ENCODE measurements around the gene NXNL1.
A peak's percentile ranks its signal among the peaks of the same experiment; 100 is the strongest.
"Not testable (repeated sequence)": the region's sequence is repeated elsewhere in the genome, so short reads cannot be mapped to it uniquely, and the experiment has no call there.

Gene NXNL1

DNA sequence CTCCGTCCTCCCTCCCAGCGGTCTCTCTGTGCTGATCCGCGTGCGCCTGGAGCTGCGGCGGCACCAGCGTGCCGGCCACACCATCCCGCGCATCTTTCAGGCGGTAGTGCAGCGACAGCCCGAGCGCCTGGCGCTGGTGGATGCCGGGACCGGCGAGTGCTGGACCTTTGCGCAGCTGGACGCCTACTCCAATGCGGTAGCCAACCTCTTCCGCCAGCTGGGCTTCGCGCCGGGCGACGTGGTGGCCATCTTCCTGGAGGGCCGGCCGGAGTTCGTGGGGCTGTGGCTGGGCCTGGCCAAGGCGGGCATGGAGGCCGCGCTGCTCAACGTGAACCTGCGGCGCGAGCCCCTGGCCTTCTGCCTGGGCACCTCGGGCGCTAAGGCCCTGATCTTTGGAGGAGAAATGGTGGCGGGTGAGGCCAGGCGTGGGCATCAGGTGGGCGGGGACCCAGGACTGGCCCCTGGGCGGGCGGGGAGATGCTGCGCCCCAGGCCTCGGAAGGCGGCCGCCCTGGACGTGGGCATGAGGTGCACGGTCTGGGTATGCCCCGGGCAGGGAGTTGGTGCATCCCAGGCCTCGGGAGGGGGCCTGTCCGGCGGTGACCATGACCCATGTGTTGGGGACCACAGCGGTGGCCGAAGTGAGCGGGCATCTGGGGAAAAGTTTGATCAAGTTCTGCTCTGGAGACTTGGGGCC is 26.0 kb upstream of the NXNL1 start:
- DNase-seq = no peak

DNA sequence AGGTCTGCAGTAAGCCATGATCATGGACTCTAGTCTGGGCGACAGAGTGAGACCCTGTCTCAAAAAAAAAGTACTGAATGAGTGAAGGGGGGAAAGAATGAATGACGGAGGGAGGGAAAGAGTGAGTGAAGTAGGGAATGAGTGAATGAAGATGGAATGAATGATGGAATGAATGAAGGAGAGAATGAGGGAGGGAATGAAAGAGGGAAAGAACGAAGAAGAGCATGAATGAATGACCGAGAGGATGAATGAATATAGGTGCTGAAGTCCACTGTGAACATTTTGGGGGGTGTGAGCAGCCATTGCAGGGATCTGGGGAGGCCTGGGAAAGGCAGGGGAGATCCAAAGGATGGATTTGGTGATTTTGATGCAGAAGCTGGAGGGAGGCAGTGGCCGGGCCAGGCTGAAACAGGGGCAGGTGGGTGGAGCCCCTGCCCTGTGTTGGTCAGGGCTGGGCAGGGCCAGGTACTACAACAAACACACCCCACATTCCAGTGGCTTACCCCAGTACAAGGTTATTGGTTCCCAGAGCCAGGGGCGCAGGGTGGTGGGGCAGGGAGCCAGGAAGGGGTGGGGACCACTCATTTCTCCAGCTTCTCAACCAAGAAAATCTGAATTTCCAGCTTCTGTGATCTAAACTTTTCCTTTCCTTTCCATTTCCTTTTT is 23.9 kb upstream of the NXNL1 start:
- DNase-seq = no peak

DNA sequence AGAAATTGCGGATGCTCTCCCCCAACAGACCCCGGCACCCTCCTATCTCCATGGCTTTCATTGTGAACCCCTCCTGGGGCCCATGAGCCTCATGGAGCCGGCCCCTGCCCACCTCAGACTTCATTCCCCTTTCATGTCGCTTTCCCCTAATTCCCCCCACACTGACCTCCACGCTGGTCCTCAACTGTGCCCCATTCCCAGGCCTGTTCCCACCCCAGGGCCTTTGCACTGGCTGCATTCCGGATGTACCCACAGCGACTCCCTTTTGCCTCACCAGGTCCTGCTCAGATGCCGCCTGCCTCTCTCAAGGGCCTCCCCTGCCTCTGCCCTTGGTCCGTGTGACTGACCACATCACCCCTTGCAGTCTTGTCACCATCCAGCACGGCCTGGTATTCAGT is 22.9 kb upstream of the NXNL1 start:
- no peak for DNase-seq

DNA sequence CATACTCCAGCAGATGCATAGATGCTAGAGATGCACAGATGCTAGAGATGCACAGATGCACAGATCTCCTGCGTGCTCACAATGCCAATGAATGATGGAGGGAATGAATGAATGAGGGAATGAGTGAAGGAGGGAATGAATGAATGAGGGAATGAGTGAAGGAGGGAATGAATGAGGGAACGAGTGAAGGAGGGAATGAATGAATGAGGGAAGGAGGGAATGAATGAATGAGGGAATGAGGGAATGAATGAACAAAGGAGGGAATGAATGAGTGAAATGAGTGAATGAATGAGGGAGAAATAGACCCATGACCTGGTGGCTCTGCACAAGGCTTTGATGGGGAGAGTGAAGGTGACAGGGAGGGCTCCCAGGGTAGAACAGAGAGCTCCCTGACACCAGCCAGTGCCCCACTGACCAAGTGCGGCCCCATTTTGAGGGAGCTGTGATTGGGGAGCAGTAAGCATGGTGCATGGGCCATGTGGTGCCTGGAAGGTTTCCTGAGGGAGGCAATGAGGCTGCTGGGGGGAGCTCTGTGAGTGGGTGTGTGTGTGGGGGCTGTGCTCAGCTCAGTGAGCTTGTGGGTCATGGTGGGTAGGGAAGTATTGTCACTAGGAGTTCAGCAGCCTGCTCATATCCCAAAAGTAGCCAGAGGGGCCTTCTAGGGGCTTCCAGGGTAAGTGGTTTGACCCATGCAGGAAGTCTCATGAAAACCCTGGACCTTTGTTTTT is 22.3 kb upstream of the NXNL1 start:
- no peak for DNase-seq

DNA sequence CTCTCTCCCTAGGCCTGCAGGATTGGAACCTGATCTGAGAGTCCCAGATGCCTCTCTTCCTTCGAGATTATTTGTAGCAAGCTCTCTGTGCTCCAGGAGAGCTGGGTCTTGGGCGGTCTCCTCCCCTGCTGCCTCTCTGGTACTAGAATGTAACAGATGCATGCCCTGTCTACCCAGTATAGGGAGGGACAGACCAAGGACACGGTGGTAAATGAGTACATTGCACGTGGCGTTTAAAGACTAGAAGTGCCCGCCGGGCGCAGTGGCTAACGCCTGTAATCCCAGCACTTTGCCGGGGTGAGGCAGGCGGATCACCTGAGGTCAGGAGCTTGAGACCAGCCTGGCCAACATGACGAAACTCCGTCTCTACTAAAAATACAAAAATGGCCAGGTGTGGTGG is 21.3 kb upstream of the NXNL1 start:
- DNase-seq = no peak

DNA sequence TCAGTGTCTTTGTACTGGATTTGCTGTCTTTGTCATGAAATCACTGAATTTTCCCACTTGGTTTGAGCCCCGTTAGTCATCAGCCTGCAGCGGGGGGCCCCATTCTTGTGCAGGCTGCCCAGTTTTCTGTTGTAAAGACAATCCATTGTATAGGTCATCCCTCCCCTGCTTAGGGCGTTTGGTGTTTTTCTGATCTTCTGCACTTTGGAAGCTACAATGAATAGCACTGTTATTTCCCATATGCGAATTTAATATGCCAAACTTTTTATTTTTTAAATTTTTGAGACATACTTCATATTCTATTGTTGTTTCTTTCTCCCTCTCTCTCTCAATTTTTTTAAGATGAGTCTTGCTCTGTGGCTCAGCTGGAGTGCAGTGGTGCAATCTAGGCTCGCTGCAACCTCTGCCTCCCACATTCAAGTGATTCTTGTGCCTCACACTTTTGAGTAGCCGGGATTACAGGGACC is 18.6 kb upstream of the NXNL1 start:
- no peak for DNase-seq

DNA sequence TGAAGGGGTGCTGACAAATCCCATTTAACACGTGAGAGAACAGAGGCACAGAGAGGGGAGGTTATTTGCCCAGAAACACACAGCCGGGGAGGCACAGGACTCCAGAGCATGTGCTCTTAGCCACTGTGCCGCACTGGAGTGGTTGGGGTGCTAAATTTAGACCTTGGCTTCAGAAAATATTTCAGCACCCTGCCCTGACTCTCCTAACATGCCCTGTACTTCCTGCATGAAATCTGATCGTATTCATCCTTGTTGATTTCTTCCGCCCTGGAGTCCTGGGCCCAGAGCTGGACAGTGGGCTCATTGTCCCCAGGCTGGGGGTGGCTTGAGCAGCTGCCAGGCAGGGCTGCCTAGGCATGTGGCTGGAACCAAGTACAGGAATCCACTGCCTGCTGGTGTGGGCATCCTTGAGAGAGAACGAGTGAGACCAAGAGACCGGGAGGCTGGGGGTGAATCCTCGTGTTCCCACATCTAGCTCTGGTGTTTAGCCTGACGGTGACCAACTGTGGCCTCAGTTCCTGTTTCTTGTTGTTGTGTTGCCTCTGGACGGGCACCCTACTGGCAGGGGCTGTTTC is 14.9 kb upstream of the NXNL1 start:
- no peak for DNase-seq

DNA sequence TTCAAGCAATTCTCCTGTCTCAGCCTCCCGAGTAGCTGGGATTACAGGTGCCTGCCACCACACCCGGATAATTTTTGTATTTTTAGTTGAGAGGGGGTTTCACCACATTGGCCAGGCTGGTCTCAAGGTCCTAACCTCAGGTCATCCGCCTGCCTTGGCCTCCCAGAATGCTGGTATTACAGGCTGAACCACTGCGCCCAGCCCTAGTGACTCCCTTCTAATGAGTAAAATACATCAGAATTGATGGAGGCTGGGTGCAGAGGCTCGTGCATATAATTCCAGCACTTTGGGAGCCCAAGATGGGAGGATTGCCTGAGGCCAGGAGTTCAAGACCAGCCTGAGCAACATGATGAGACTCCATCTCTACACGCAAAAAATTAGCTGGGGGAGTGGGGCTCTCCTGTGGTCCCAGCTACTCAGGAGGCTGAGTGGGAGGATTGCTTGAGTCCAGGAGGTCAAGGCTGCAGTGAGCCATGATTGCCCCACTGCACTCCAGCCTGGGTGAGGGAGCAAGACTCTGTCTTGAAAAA is 14.3 kb upstream of the NXNL1 start:
- not testable (repeated sequence) for DNase-seq

DNA sequence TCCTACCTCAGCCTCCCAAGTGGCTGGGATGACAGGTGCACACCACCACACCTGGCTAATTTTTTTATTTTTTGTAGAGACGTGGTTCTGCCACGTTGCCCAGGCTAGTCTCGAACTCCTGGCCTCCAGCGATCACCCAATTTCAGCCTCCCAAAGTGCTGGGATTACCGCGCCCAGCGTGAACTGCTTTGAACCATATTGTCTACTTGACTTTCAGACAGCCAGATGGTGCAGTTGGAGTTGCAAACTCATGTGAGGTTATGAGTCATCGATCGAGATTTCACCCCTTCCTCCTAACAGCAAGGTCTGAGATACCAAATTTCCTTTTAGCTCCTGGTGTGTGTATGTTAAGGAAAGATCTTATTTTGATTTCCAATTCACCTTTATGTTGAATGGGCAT is 12.3 kb upstream of the NXNL1 start:
- peak; percentile 62 for DNase-seq

DNA sequence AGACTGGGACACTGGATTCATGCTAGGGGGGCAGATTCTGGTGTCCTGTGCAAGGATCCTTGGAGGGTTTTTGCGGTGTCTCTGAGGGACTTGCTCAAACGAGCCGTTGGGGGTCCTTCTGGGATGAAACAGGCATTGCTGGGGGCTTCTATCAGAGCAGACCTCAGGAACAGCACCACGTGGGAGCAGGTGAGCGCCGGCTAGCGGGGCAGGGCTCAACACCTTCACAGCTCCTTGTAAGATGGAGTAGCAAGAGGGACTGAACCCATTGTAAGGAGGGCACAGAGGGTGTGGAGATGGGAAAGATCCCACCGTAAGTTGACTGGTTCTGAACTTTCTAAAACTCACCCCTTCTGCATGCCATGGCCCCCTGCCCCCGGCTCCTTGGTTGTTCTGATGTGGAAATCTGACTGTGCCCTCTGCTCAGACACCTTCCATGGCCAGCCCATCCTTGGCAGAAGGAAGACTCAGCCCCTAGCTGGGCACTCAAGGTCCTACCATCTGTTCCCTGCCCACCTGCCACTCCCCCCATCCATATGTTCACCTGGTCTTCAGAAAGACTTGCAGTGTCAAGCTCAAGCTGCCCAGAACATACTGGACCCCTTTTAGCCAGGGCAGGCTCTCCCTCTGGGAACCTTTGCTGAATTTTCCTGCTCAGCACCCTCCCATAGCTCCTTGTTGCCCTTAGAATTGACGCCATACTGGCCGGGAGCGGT is 10.8 kb upstream of the NXNL1 start:
- DNase-seq = no peak

DNA sequence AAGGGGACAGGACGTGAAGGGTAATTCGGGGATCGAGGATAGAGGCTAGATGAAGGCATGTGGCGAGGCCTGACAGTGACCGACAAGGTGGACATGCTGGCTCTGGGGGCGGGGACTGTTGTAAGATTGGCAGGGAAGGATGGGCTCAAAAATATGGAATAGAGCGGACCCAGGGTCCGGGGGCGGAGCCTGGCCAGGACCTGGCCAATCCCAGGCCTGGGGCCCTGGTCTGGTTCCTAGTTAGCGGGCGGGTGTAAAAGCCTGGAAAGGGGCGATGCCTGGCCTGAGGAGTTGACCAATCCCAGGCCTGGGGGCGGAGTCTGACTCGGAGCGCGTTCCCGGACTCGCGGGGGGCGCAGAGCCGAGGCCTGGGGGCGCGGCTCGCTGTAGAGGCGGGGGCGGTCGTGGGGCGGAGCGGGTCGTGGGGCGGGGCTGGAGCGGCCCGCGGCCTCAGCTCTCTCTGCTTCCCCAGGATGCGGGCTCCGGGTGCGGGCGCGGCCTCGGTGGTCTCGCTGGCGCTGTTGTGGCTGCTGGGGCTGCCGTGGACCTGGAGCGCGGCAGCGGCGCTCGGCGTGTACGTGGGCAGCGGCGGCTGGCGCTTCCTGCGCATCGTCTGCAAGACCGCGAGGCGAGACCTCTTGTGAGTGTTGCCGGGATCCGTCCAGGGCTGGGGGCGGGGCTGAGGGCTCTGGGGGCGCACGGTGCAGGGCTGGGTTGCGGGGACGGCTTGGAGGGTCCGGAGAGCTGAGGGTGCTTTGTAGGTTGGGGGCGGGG is 9.5 kb upstream of the NXNL1 start, which contains the start of gene SLC27A1:
TSS of gene SLC27A1 (plus strand) at position 457 of the 774 bp plus-strand sequence. CDS start at position 474, 17 bp downstream.
- DNase-seq = peak; percentile 91

DNA sequence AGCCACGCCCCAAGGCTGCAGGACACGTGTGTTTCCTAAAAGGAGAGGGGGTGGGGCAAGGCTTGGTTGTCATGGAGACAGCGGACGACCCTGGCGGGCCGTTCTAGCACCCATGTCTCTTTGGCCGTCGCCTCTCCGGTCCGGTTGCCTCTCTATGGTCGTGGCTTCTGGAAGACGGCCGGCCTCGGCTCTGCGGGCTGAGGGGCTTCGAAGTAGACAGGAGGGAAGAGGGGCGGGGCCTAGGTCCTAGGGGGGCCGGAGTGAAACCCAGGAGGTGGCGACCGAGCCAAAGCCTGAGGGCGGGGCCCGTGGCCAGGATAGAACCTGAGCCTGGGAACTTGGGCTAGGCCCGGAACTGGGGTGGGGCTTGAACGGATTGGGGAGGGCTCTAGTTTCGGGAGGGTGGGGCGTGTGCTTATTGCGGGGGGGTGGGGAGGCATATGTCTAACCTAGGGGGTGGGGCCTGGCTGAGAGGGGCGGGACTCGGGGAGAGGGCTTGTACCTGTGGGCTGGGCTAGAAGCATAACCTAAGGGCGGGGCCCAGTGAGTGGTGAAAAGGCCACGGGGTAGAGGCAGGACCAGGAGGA is 8.8 kb upstream of the NXNL1 start:
- DNase-seq = peak; percentile 90

DNA sequence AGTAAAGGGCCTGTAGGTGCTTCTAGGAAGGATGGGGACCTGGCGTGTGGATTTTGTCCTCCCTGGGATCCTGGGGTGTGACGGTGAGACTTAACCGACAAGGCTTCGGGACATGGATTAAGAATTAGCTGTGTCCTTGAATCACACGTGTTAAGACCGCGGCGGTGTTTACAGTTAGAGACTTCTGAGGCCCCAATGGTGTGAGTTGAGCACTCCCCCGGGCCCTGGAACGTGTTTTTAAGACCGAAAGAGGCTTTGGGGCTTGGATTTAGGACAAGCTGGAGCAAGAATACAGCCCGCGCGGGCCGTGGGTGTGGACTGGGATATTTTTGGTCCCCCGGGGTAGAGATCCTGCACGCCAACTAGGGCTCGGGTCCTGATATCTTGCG is 8.4 kb upstream of the NXNL1 start:
- no peak for DNase-seq

DNA sequence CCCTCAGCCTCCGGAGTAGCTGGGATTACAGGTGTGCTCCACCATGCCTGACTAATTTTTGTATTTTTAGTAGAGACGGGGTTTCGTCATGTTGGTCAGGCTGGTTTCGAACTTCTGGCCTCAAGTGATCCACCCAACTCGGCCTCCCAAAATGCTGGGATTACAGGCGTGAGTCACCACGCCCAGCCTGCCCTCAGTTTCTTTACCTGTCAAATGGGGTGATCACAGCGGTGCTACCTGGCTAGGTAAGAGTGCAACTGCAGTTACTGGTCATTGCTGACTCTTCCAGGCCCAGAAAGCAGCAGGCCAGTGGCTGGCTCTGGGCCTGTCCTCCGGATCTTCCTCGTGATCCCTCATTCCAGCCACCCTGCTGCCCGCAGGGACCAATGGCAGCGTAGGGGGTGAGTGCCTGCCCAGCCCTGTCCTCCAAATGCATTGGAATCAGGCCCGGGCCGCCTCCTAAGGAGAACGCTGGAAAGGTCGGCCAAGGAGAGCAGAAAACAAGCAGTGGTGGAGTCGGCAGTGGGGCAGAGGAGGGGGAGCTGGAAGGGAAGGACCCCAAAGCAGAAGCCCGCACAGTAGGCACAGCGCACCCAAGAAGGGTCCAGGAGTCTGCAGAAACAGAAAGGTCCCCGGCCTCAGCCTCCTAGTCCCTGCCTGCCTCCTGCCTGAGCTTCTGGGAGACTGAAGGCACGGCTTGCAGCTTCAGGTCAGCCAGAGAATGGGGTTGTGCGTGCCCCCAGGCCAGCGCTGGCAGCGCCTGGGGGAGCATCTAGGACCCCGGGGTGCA is 7.8 kb upstream of the NXNL1 start:
- DNase-seq = no peak

DNA sequence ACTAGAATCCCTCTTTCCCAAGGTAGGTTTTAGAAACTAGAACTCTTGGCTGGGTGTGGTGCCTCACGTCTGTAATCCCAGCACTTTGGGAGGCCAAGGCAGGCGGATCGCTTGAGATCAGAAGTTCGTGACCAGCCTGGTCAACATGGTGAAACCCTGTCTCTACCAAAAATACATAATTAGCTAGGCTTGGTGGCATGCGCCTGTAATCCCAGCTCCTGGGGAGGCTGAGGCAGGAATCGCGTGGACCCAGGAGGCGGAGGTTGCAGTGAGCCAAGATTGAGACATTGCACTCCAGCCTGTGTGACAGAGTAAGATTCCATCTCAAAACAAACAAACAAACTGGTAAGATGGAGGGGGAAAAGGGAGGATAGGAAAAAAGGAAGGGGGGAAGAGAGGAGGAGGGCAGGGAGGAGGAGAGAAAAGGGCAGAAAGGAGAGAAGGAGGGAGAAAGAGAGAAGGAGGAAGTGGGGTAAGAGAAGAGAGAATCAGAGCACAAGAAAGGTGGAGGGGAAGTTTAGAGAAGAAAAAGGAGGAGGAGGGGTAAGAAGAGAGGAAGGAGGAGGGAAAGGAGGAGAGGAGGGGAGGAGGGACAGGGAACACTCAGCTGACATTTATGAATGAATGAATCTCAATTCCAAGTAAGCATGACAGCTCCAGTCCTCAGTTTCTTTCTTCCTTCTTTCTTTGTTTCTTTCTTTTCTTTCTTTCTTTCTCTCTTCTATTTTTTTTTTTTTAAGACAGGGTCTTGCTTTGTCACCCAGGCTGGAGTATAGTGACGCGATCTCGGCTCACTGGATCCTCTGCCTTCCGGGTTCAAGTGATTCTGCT is 7.0 kb upstream of the NXNL1 start:
- DNase-seq = no peak

DNA sequence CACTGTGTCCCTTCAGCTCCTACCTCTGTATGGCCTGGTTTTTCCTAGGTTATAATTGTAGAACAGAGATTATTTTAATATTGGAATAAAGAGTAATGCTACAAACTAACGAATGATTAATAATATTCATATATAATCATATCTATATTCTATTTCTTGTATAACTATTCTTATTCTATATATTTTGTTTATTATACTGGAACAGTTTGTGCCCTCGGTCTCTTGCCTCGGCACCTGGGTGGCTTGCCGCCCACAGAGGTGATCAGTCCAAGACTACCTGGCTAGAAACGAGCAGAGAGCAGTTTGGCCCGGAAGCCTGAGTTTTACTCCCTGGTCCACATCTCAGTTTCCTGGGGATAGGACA is 5.7 kb upstream of the NXNL1 start:
- DNase-seq = no peak

DNA sequence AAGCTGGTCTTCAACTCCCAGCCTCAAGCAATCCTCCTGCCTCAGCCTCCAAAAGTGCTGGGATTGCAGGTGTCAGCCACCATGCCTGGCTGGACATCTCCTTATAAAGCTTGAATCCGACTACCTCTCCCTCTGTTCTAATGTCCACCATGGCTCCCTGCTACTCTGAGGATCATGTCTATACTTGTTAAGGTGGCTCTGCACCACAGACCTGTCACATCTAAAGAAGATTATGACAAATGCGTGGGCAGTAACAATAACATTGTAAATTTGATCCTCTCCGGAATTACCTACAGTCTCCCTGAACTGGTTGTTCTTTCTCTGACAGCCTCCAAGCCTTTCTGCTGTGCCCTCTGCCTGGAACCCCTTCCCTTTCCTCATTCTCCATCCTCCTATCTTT is 1.8 kb downstream of the NXNL1 start:
- DNase-seq = no peak

DNA sequence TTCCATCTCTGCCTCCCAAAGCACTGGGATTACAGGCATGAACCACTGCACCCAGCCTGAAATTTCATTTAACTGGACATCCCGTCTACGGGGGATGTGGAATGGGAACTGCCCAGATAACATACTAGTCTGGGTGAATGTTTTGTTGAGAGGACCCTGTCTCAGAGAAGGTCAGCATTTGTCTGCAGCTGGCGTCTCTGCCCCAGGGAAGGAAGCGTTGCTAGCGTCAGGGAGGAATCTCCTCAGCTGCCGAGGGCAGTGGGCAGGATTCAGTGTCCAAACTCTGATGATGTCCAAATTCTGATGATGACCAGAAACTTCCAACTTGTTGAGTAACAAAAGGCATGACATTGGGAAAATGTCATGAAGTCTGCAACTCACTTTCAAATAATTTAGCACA is 3.1 kb downstream of the NXNL1 start:
- DNase-seq = no peak

DNA sequence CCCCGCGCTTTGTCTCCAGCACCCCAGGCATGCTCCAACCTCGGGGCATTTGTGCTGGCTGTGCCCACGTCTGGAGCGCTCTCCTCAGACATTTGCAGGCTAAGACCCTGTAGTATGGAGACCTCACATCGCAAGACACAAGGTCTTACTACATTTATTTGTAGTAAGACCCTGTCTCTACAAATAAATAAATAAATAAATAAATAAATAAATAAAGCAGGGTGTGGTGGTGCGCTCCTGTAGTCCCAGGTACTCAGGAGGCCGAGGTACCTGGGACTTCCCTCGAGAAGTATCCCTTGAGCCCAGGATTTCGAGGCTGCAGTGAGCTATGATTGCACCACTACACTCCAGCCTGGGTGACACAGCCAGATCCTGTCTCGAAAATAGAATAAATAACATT is 4.6 kb downstream of the NXNL1 start:
- no peak for DNase-seq
